Fibroblast of skin of scalp (primary cell): ENCODE data around the gene TXLNA.

Experiments used
- DNase-seq: peaks from one replicate; pipeline ENCODE4 v3.0.0-alpha.2; 2013

The TXLNA gene

GRCh38 chr1:32215629-32216480, 36.4 kb downstream of the TXLNA start:
- DNase-seq, result peak; percentile 73

GRCh38 chr1:32216566-32216965, 37.1 kb downstream of the TXLNA start:
- no peak for DNase-seq

- peak; percentile 30 for DNase-seq
Measured at GRCh38 chr1:32219022-32219421, 39.5 kb downstream of the TXLNA start.

- no peak for DNase-seq
Measured at GRCh38 chr1:32220746-32221580, 41.5 kb downstream of the TXLNA start.

- DNase-seq, result no peak
Measured at GRCh38 chr1:32221581-32221979, 42.1 kb downstream of the TXLNA start.

GRCh38 chr1:32221980-32222755, 42.7 kb downstream of the TXLNA start, which contains the start of the genes EIF3I and TMEM234:
EIF3I (plus strand) TSS chr1:32222407; CDS start chr1:32222442, 35 bp downstream.
TMEM234 (minus strand) TSS chr1:32222353; CDS start chr1:32222322, 31 bp downstream.
- DNase-seq, result peak; percentile 92

- no peak for DNase-seq
Measured at GRCh38 chr1:32223683-32224082, 44.2 kb downstream of the TXLNA start.

- DNase-seq, result no peak
Measured at GRCh38 chr1:32224285-32224684, 44.8 kb downstream of the TXLNA start.

- no peak for DNase-seq
Measured at GRCh38 chr1:32228771-32229170, 49.3 kb downstream of the TXLNA start.

GRCh38 chr1:32231843-32232432, 52.5 kb downstream of the TXLNA start:
- no peak for DNase-seq

- no peak for DNase-seq
Measured at GRCh38 chr1:32232558-32233304, 53.3 kb downstream of the TXLNA start.

- no peak for DNase-seq
Measured at GRCh38 chr1:32234792-32235191, 55.3 kb downstream of the TXLNA start.

- no peak for DNase-seq
Measured at GRCh38 chr1:32239337-32239736, 59.9 kb downstream of the TXLNA start.

GRCh38 chr1:32239790-32240139, 60.3 kb downstream of the TXLNA start:
- no peak for DNase-seq

GRCh38 chr1:32240140-32240951, 60.9 kb downstream of the TXLNA start:
- DNase-seq, result peak; percentile 54

GRCh38 chr1:32241001-32241763, 61.7 kb downstream of the TXLNA start:
- peak; percentile 41 for DNase-seq

GRCh38 chr1:32242341-32242851, 62.9 kb downstream of the TXLNA start:
- no peak for DNase-seq

- peak; percentile 78 for DNase-seq
Measured at GRCh38 chr1:32246888-32247273, 67.4 kb downstream of the TXLNA start, which contains the start of gene FAM167B. FAM167B (plus strand) TSS chr1:32247222; CDS start chr1:32247422, 200 bp downstream.

- DNase-seq, result no peak
Measured at GRCh38 chr1:32247452-32247851, 68.0 kb downstream of the TXLNA start.
